ENCODE measurements around the gene SLC35B4. TPM values are rescaled to one million over a fixed set of nuclear protein-coding genes. Genes with fewer than 3 reads are reported as not detected.

Gene SLC35B4
- total RNA-seq, 1 experiment from 2014 or later, result 18.6 TPM

DNA sequence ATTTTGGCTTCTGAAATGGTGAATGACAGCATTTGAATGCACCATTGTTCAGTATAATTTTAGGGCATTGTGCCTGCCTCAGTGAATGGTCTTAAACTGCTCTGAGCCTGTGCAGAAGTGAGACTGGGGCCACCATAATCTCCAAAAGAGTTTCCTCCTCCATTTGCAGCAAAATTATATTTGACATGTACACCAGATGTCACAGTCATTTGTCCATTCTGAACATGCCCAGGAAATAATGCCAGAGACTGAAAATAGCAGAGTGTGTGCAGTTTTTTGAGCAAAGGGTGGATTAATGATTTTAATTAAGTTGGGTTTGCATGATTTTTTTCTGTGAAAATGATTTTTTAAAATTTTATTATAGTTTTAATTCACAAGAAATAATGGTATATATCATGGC lies 26.4 kb upstream of the SLC35B4 start:
- Mint-ChIP-seq H3K27ac (ENCODE audit: low read depth, unreplicated experiment) (no peak overlapping the region), H3K36me3 (ENCODE audit: insufficient read depth, unreplicated experiment) (no peaks in the 10 kb centered on the region), H3K9me3 (ENCODE audit: unreplicated experiment) (no peaks in the 10 kb centered on the region), H3K27me3 (ENCODE audit: insufficient read depth, unreplicated experiment) (peaks cover 36% of the 10 kb centered on the region), H3K4me3 (ENCODE audit: unreplicated experiment) (no peak overlapping the region), H3K4me1 (ENCODE audit: insufficient read depth, unreplicated experiment) (no peaks in the 10 kb centered on the region)
- DNase-seq (ENCODE audit: unreplicated experiment), result no peak
- ChIA-PET CTCF (interaction anchor here (1.4 to 1.6 kb wide), 3 partner anchors 14 to 203 kb away, joined by 3 to 5 read pairs (median 4); no protein-coding TSS in a partner anchor), POLR2A (interaction anchor here (1.3 kb wide), 1 partner anchor 20 kb away, joined by 3 read pairs; no protein-coding TSS in a partner anchor)
- no TSS peak for BruUV-seq (replicated peaks)
- intact Hi-C loops (cut with micrococcal nuclease), result no loop called here
- TF ChIP-seq, protein P1, sequence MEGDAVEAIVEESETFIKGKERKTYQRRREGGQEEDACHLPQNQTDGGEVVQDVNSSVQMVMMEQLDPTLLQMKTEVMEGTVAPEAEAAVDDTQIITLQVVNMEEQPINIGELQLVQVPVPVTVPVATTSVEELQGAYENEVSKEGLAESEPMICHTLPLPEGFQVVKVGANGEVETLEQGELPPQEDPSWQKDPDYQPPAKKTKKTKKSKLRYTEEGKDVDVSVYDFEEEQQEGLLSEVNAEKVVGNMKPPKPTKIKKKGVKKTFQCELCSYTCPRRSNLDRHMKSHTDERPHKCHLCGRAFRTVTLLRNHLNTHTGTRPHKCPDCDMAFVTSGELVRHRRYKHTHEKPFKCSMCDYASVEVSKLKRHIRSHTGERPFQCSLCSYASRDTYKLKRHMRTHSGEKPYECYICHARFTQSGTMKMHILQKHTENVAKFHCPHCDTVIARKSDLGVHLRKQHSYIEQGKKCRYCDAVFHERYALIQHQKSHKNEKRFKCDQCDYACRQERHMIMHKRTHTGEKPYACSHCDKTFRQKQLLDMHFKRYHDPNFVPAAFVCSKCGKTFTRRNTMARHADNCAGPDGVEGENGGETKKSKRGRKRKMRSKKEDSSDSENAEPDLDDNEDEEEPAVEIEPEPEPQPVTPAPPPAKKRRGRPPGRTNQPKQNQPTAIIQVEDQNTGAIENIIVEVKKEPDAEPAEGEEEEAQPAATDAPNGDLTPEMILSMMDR (IDR thresholded peaks at IDR 0.05; ENCODE audit: unreplicated experiment), result no peak

- POLR2A ChIA-PET, result no interaction called here
- Mint-ChIP-seq H3K4me1 (ENCODE audit: insufficient read depth, unreplicated experiment) (no peaks in the 10 kb centered on the region), H3K9me3 (ENCODE audit: unreplicated experiment) (no peaks in the 10 kb centered on the region), H3K36me3 (ENCODE audit: insufficient read depth, unreplicated experiment) (no peaks in the 10 kb centered on the region), H3K27ac (ENCODE audit: low read depth, unreplicated experiment) (no peak overlapping the region), H3K27me3 (ENCODE audit: insufficient read depth, unreplicated experiment) (peaks cover 14% of the 10 kb centered on the region), H3K4me3 (ENCODE audit: unreplicated experiment) (no peak overlapping the region)
- BruUV-seq (replicated peaks), result no TSS peak
- CTCF ChIA-PET, result no interaction called here
- TF ChIP-seq, protein P1 (IDR thresholded peaks at IDR 0.05; ENCODE audit: unreplicated experiment), result no peak
- intact Hi-C loops (cut with micrococcal nuclease), result no loop called here
- no peak for DNase-seq (ENCODE audit: unreplicated experiment)
Measured at GRCh38 chr7:134339475-134339874, 22.7 kb upstream of the SLC35B4 start.

- peaks cover 24% of the 10 kb centered on the region for H3K27me3 Mint-ChIP-seq (ENCODE audit: insufficient read depth, unreplicated experiment)
- no peak for DNase-seq (ENCODE audit: unreplicated experiment)
- no peaks in the 10 kb centered on the region for H3K4me1 Mint-ChIP-seq (ENCODE audit: insufficient read depth, unreplicated experiment)
- ChIA-PET CTCF (interaction anchor here (0.6 kb wide), 1 partner anchor 62 kb away, joined by 8 read pairs; no protein-coding TSS in a partner anchor), POLR2A (no interaction called here)
- H3K9me3 Mint-ChIP-seq (ENCODE audit: unreplicated experiment), result no peaks in the 10 kb centered on the region
- H3K4me3 Mint-ChIP-seq (ENCODE audit: unreplicated experiment), result no peak overlapping the region
- H3K36me3 Mint-ChIP-seq (ENCODE audit: insufficient read depth, unreplicated experiment), result no peaks in the 10 kb centered on the region
- no peak overlapping the region for H3K27ac Mint-ChIP-seq (ENCODE audit: low read depth, unreplicated experiment)
- intact Hi-C loops (cut with micrococcal nuclease), result no loop called here
- BruUV-seq (replicated peaks), result no TSS peak
- TF ChIP-seq, protein P1 (IDR thresholded peaks at IDR 0.05; ENCODE audit: unreplicated experiment), result no peak
Measured at GRCh38 chr7:134337980-134338379, 21.2 kb upstream of the SLC35B4 start.

- no peak for DNase-seq (ENCODE audit: unreplicated experiment)
- CTCF ChIA-PET, result no interaction called here
- POLR2A ChIA-PET, result interaction anchor here (1.0 kb wide), 1 partner anchor 19 kb away, joined by 4 read pairs; no protein-coding TSS in a partner anchor
- Mint-ChIP-seq H3K27ac (ENCODE audit: low read depth, unreplicated experiment) (no peak overlapping the region), H3K9me3 (ENCODE audit: unreplicated experiment) (no peaks in the 10 kb centered on the region), H3K27me3 (ENCODE audit: insufficient read depth, unreplicated experiment) (peaks cover 33% of the 10 kb centered on the region), H3K36me3 (ENCODE audit: insufficient read depth, unreplicated experiment) (no peaks in the 10 kb centered on the region), H3K4me3 (ENCODE audit: unreplicated experiment) (no peak overlapping the region), H3K4me1 (ENCODE audit: insufficient read depth, unreplicated experiment) (no peaks in the 10 kb centered on the region)
- no TSS peak for BruUV-seq (replicated peaks)
- TF ChIP-seq, protein P1 (IDR thresholded peaks at IDR 0.05; ENCODE audit: unreplicated experiment), result no peak
- intact Hi-C loops (cut with micrococcal nuclease), result no loop called here
Measured at GRCh38 chr7:134334408-134334807, 17.7 kb upstream of the SLC35B4 start.

Data from MCF 10A (cell line).